Nephron progenitor cell (in vitro differentiated cells): ENCODE data around the gene ZBED1.

ENCODE experiments used
- DNase-seq: peaks from one replicate; pipeline ENCODE4 v3.0.0; 2021
- H3K27ac Mint-ChIP-seq: 2 replicates; pipeline ENCODE4 v1.8.0; 2021; ENCODE audit warnings: mild to moderate bottlenecking, moderate library complexity, mixed read lengths
- H3K27me3 Mint-ChIP-seq: 2 replicates; pipeline ENCODE4 v1.8.0; 2021; ENCODE audit warnings: mild to moderate bottlenecking, low read depth, mixed read lengths; ENCODE audit not compliant: poor library complexity
- H3K36me3 Mint-ChIP-seq: 2 replicates; pipeline ENCODE4 v1.8.0; 2021; ENCODE audit warnings: low read depth, mixed read lengths
- H3K4me1 Mint-ChIP-seq: 2 replicates; pipeline ENCODE4 v1.8.0; 2021; ENCODE audit warnings: mixed read lengths
- H3K4me3 Mint-ChIP-seq: 2 replicates; pipeline ENCODE4 v1.8.0; 2021; ENCODE audit warnings: mild to moderate bottlenecking, moderate library complexity, mixed read lengths
- H3K9me3 Mint-ChIP-seq: 2 replicates; pipeline ENCODE4 v1.8.0; 2021; ENCODE audit warnings: mild to moderate bottlenecking, moderate library complexity, mixed read lengths
- TF ChIP-seq, protein P1 (sequence below): fragments of 200-600 bp; sonication (generic); IDR thresholded peaks from 2 replicates; pipeline ENCODE4 v1.5.0; 2021; ENCODE audit warnings: antibody characterized with exemption

The ZBED1 gene

DNA sequence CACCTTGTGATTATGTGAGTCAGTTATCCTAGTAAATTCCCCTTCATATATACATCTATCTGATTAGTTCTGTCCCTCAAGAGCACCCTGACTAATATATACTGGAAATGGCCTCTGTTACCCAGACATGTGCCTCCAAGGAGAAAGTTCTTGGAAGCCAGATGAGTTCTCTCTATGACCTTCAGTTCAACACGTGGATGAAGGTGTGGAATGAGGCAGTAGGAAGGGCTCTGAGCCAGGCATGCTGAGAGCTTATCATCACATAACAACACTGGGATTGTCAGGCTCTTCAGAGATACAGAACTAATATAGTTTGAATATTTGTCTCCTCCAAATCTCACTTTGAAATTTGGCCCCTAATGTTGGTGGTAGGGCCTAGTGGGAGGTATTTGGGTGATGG is 44.4 kb upstream of the ZBED1 start:
- Mint-ChIP-seq H3K36me3 (peaks cover 9% of the 10 kb centered on the region), H3K4me3 (no peak overlapping the region)

DNA sequence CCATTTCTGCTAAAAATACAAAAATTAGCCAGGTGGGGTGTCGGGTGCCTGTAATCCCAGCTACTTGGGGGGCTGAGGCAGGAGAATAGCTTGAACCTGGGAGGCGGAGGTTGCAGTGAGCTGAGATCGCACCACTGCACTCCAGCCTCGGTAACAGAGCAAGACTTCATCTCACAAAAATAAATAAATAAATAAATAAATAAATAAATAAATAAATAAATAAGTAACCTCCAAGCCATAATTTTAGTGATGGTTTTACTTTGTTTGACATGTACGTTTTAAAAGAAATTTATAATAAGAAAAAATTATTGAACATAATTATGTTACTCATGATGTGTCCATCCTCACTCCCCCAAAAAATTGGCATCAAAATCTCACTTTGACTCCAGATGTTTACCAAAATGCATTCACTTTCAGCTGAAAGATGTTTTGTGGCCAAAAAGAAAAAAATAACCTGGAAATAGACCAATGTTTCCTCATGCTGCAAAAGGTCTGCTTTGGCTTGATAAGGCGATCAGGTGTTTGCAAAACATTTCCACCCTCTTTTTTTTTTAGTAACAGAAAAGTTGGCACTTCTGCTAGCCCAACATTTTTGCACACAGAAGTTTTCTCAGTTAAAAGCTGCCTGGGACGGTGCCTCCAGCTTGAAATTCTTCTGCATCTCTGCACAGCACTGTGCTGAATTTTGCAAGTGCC is 42.2 kb upstream of the ZBED1 start:
- no peak for DNase-seq
- H3K9me3 Mint-ChIP-seq: peaks cover 31% of the 10 kb centered on the region
- H3K36me3 Mint-ChIP-seq: peaks cover 9% of the 10 kb centered on the region
- peaks cover 4% of the 10 kb centered on the region for H3K4me1 Mint-ChIP-seq
- H3K27me3 Mint-ChIP-seq: peaks cover 4% of the 10 kb centered on the region
- no peak overlapping the region for H3K27ac Mint-ChIP-seq
- TF ChIP-seq, protein P1, sequence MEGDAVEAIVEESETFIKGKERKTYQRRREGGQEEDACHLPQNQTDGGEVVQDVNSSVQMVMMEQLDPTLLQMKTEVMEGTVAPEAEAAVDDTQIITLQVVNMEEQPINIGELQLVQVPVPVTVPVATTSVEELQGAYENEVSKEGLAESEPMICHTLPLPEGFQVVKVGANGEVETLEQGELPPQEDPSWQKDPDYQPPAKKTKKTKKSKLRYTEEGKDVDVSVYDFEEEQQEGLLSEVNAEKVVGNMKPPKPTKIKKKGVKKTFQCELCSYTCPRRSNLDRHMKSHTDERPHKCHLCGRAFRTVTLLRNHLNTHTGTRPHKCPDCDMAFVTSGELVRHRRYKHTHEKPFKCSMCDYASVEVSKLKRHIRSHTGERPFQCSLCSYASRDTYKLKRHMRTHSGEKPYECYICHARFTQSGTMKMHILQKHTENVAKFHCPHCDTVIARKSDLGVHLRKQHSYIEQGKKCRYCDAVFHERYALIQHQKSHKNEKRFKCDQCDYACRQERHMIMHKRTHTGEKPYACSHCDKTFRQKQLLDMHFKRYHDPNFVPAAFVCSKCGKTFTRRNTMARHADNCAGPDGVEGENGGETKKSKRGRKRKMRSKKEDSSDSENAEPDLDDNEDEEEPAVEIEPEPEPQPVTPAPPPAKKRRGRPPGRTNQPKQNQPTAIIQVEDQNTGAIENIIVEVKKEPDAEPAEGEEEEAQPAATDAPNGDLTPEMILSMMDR: no peak
- H3K4me3 Mint-ChIP-seq: no peak overlapping the region

More for the DNA sequence above, 44.4 kb upstream of the ZBED1 start:
- peaks cover 20% of the 10 kb centered on the region for H3K4me1 Mint-ChIP-seq
- TF ChIP-seq, protein P1: no peak
- H3K27ac Mint-ChIP-seq: no peak overlapping the region
- peaks cover 4% of the 10 kb centered on the region for H3K27me3 Mint-ChIP-seq
- no peak for DNase-seq
- peaks cover 31% of the 10 kb centered on the region for H3K9me3 Mint-ChIP-seq

DNA sequence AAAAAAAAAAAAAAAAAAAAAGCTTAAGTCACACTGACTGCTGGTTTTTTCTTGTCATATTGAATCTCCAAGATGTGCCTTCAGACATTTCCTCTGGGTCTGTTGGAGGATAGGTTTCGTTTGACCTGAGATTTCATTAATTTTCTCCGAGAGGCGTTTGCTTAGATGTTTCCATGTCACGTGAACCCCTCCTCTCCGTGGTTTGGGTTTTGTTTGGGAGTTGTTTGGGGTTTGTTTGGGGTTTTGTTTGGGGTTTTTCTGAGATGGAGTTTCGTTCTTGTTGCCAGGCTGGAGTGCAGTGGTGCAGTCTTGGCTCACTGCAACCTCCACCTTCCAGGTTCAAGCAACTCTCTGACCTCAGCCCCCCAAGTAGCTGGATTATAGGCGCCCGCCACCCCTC is 40.8 kb upstream of the ZBED1 start:
- TF ChIP-seq, protein P1: no peak
- Mint-ChIP-seq H3K36me3 (peaks cover 9% of the 10 kb centered on the region), H3K4me1 (peaks cover 15% of the 10 kb centered on the region), H3K27ac (no peak overlapping the region), H3K4me3 (no peak overlapping the region), H3K9me3 (peaks cover 26% of the 10 kb centered on the region), H3K27me3 (peaks cover 8% of the 10 kb centered on the region)
- DNase-seq: no peak

DNA sequence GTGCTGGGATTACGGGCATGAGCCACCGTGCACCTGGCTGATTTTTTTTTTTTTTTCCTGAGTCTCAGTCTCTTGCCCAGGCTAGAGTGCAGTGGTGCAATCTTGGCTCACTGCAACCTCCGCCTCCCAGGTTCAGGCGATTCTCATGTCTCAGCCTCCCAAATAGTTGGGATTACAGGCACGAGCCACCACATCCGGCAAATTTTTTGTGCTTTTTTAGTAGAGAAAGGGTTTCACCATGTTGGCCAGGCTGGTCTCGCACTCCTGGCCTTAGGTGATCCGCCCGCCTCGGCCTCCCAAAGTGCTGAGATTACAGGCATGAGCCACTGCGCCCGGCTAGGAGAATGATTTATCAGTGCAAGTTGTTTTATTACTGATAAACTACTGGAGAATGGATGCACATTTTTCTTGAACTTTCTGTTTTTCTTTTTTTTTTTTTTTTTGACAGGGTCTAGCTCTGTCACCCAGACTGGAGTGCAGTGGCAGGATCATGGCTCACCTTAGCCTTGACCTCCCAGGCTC is 39.7 kb upstream of the ZBED1 start:
- peaks cover 8% of the 10 kb centered on the region for H3K27me3 Mint-ChIP-seq
- TF ChIP-seq, protein P1: no peak
- no peak overlapping the region for H3K4me3 Mint-ChIP-seq
- H3K27ac Mint-ChIP-seq: no peak overlapping the region
- H3K36me3 Mint-ChIP-seq: peaks cover under 1% of the 10 kb centered on the region
- peaks cover 15% of the 10 kb centered on the region for H3K4me1 Mint-ChIP-seq
- H3K9me3 Mint-ChIP-seq: peaks cover 15% of the 10 kb centered on the region
- DNase-seq: no peak

DNA sequence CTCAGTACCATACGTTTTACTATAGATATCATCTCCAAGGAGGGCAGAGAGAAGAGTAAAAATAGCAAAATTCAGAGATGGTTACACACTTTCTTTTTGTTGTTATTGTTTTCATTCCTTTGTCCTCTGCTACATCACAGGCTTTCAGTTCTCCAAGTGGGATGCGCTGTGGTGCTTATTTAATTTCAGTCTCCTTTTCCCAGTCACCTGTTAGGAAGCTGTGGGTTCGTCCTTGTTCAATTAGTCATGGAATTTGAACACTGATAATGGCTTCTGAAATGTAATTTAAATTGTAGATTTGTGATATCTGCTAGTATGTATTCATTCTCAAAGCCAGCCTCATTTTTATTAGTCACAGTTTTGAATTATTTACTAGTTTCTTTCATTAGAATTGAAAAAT is 38.8 kb upstream of the ZBED1 start:
- Mint-ChIP-seq H3K27ac (no peak overlapping the region), H3K36me3 (no peaks in the 10 kb centered on the region), H3K9me3 (peaks cover 15% of the 10 kb centered on the region), H3K27me3 (peaks cover 8% of the 10 kb centered on the region), H3K4me1 (peaks cover 15% of the 10 kb centered on the region), H3K4me3 (no peak overlapping the region)
- no peak for DNase-seq
- TF ChIP-seq, protein P1: no peak
